ENCODE data around the gene SNTN. TPM values are rescaled to one million over a fixed set of nuclear protein-coding genes. Genes with fewer than 3 reads are reported as not detected.

The SNTN gene
- polyA plus RNA-seq, 4 donors, result 0.03 TPM; not detected in 3

- no peak for DNase-seq (ENCODE audit: low read depth in 4 of 4, low spot score in 2 of 4)
Measured at GRCh38 chr3:63670544-63670943, 18.1 kb downstream of the SNTN start.

GRCh38 chr3:63673111-63673510 lies 20.6 kb downstream of the SNTN start:
- DNase-seq (ENCODE audit: low read depth in 4 of 4, low spot score in 2 of 4), result no peak

GRCh38 chr3:63674586-63674985 lies 22.1 kb downstream of the SNTN start:
- no peak for DNase-seq (ENCODE audit: low read depth in 4 of 4, low spot score in 2 of 4)

- DNase-seq (ENCODE audit: low read depth in 4 of 4, low spot score in 2 of 4), result no peak
Measured at GRCh38 chr3:63679186-63679585, 26.7 kb downstream of the SNTN start.

GRCh38 chr3:63684081-63684480 lies 31.6 kb downstream of the SNTN start:
- no peak for DNase-seq (ENCODE audit: low read depth in 4 of 4, low spot score in 2 of 4)

- DNase-seq (ENCODE audit: low read depth in 4 of 4, low spot score in 2 of 4), result no peak
Measured at GRCh38 chr3:63685340-63685739, 32.9 kb downstream of the SNTN start.

- no peak for DNase-seq (ENCODE audit: low read depth in 4 of 4, low spot score in 2 of 4)
Measured at GRCh38 chr3:63687278-63688225, 35.1 kb downstream of the SNTN start.

GRCh38 chr3:63689285-63689684 lies 36.8 kb downstream of the SNTN start:
- no peak for DNase-seq (ENCODE audit: low read depth in 4 of 4, low spot score in 2 of 4)

GRCh38 chr3:63693351-63693750 lies 40.9 kb downstream of the SNTN start:
- DNase-seq (ENCODE audit: low read depth in 4 of 4, low spot score in 2 of 4), result no peak

- DNase-seq (ENCODE audit: low read depth in 4 of 4, low spot score in 2 of 4), result no peak
Measured at GRCh38 chr3:63705092-63705645, 52.7 kb downstream of the SNTN start.

- DNase-seq (ENCODE audit: low read depth in 4 of 4, low spot score in 2 of 4), result no peak
Measured at GRCh38 chr3:63706321-63707085, 54.0 kb downstream of the SNTN start.

- no peak for DNase-seq (ENCODE audit: low read depth in 4 of 4, low spot score in 2 of 4)
Measured at GRCh38 chr3:63707731-63708130, 55.3 kb downstream of the SNTN start.

GRCh38 chr3:63709576-63709975 lies 57.1 kb downstream of the SNTN start:
- no peak for DNase-seq (ENCODE audit: low read depth in 4 of 4, low spot score in 2 of 4)

Other genes starting within 250 kb of the SNTN start
- gene C3orf49, start 166.6 kb downstream of the SNTN start, polyA plus RNA-seq (ENCODE audit: insufficient read length in 4 of 4), result 1 to 10 TPM in 2 of 4 donors, under 1 TPM in 1, not detected in 1; 0.31 to 1.2 (median 1.2) TPM
- 10 to 100 TPM; 66.4 to 90.0 (median 76.5) TPM for gene THOC7, start 211.1 kb downstream of the SNTN start, polyA plus RNA-seq (ENCODE audit: insufficient read length in 4 of 4)
- 10 to 100 TPM; 13.7 to 34.7 (median 22.2) TPM for gene ATXN7, start 211.2 kb downstream of the SNTN start, polyA plus RNA-seq (ENCODE audit: insufficient read length in 4 of 4)